ENCODE results near the gene CCL4L2.
"Not testable (repeated sequence)": the region's sequence is repeated elsewhere in the genome, so short reads cannot be mapped to it uniquely, and the experiment has no call there.

Gene CCL4L2

DNA sequence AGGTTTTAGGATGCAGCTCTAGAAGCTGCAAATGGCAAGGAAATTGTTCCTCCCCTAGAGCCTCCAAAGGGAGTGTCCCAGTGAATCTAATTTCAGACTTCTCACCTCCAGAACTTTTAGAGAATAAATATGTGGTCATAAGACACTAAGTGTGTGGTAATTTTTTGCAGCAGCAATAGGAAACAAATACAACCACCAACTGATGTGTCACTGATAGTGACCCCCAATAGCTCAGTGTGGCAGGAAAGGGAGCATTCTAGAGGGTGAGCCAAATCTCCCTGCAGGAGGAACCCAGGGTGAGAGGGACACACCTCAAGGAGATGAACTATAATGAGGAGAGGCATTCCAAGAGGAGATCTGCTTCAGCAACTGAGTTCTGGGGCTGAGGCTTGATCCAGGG is 4.1 kb downstream of the CCL4L2 start:
- TF ChIP-seq POU2F2 (IDR thresholded peaks at IDR 0.05; ENCODE audit: low read depth, low read length) (no peak), PAX5 (IDR thresholded peaks at IDR 0.05; ENCODE audit: insufficient read depth, low read length, severe bottlenecking) (no peak), POLR2AphosphoS5 (IDR thresholded peaks at IDR 0.05; ENCODE audit: low read depth, low read length) (no peak), POLR2A (IDR thresholded peaks at IDR 0.05; ENCODE audit: low read depth, low read length) (no peak), TAF1 (IDR thresholded peaks at IDR 0.05; ENCODE audit: low read depth, low read length) (no peak), SPI1 (IDR thresholded peaks at IDR 0.05; ENCODE audit: low read depth, low read length) (no peak)
- FAIRE-seq (no peak), DNase-seq (ENCODE audit: insufficient read length, low spot score) (no peak)

- DNase-seq (ENCODE audit: insufficient read length, low spot score); FAIRE-seq: not testable (repeated sequence)
Measured at GRCh38 chr17:36215406-36216308, 4.8 kb downstream of the CCL4L2 start.

DNA sequence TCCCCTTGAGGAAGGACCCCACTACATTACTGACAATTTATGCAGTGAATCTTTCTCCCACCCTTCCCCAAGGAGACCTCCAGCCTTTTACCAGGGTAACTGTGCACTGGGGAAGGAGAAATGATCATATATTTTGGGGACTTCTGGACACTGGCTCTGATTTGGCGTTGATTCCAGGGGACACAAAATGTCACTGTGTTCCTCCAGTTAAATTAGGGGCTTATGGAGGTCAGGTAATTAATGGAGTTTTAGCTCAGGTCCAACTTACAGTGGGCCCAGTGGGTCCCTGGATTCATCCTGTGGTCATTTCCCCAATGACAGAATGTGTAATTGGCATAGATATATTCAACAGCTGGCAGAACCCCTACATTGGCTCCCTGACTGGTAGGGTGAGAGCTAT is 8.7 kb downstream of the CCL4L2 start:
- DNase-seq (ENCODE audit: insufficient read length, low spot score); FAIRE-seq: not testable (repeated sequence)

GRCh38 chr17:36220737-36221580 is 10.1 kb downstream of the CCL4L2 start:
- FAIRE-seq; DNase-seq (ENCODE audit: insufficient read length, low spot score): not testable (repeated sequence)

GRCh38 chr17:36221581-36222100 is 10.8 kb downstream of the CCL4L2 start:
- DNase-seq (ENCODE audit: insufficient read length, low spot score); FAIRE-seq: not testable (repeated sequence)

- DNase-seq (ENCODE audit: insufficient read length, low spot score); FAIRE-seq: not testable (repeated sequence)
Measured at GRCh38 chr17:36222967-36223366, 12.1 kb downstream of the CCL4L2 start.

DNA sequence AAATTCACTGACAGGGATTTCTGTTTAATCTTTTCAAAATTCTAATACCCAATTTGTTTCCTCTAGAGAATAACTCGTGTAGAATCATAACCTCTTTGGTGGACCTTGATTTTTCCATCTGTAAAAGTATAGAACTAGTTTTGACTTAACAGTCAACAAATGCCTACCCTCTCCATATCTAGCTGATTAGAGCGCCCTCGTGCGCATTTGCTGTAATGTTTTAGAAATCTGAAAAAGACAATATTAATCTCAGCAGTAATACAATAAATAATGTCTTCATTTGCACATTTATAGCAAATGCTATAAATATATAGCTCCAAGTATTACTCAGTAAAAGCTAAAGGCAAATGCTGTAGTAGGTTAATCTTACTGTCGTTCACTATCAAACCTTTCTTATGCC is 18.8 kb downstream of the CCL4L2 start:
- not testable (repeated sequence) for DNase-seq (ENCODE audit: insufficient read length, low spot score); FAIRE-seq

- DNase-seq (ENCODE audit: insufficient read length, low spot score); FAIRE-seq: not testable (repeated sequence)
Measured at GRCh38 chr17:36242046-36242445, 31.2 kb downstream of the CCL4L2 start.
